Glomerular visceral epithelial cell (primary cell): ENCODE measurements around the gene GNA14.
"Not testable (repeated sequence)": the region's sequence is repeated elsewhere in the genome, so short reads cannot be mapped to it uniquely, and the experiment has no call there.

ENCODE experiments used
- DNase-seq: peaks from one replicate; pipeline ENCODE4 v3.0.0-alpha.2; 2016; ENCODE audit errors: extremely low spot score

GNA14 gene

DNA sequence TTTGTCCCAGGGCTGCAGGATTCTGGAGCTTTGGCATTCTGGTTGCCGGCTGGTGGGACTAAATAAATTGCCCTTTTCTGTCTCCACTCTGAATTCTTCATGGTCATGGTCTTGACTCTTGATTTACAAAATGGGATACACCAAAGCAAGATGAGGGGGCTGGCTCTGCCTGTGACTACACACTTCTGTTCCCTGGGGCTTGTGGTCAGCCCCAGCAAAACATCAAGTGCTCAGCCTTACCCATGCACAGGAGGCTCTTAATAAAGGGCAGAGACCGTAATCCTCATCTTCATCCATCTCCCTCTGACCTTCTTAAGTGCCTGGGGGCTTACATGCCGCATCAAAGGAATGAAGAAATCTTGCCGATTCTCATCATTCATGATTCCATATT lies 198.0 kb downstream of the GNA14 start:
- no peak for DNase-seq

DNA sequence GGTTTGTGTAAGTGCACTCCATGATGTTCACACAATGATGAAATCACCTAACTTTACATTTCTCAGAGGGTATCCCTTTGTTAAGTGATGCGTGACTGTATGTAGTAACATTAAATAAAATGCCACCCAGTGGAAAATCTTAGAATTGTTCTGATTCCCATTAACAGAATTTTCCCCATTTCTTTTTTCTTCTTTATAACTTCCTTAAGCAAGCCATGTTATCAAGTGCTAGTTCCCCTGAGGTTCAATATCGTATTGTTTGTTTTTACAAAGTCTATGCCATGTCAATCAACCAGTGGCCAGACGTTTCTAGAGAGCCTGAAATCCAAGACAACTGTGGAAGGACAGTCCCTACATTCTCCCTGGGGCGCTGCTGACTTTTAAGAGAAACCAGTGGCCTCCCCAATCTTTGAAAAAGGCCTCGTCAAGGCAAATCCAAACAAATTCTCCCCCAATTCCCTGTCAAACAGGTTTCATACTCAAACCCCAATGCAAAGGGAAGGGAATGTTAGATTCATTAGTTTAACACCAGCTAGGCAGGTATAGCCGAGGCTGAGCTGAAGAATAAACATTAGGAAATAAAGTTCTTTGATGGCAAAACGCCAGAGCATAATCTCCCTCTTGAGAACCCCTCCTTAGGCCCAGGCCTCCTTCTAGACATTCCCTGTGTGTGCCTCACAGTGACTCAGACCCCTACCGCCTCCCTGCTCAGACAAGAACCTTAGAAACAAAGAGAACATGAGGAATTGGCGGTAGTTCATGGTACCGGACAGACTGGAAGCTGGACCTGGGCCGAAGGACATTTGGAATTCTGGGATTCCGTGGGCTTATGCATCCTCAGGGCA lies 198.7 kb downstream of the GNA14 start:
- peak; percentile 55 for DNase-seq

DNA sequence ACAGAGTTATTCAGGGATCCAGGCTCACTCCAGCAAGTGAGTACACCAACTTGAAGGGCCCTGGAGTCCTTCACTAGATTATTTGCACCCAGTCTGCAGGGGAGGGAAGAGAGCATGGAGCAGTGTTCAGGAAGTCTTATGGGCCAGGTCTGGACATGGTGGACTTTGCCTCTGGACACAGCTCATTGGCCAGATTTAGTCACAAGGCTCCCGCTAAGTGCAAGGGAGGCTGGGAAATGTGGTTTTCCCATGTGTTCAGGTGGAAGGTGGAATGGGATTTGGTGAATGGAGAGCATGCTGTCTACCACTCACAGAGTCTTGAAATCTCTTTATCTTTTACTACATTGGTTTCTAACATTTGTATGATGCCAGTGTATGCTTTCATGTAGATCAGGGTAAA lies 200.5 kb downstream of the GNA14 start:
- no peak for DNase-seq

DNA sequence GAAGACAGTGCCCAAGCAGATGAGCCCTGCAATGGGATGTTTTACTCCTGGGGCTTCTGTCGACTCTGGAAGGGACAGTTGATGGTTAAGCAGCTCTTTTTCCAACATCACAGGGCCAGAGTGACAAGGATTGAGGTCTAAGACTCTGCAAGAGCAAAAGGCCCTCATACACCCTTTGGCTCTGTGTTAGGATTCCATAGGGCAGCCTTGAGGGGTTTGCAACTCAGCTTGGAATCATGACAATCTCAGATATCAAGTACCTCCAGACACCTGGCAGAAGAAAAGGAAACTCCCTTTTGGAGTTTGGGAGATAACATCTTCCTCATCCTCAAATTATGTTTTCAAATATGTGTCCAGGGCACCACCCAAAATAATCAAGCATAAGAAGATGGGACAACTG lies 205.7 kb downstream of the GNA14 start:
- DNase-seq = no peak

DNA sequence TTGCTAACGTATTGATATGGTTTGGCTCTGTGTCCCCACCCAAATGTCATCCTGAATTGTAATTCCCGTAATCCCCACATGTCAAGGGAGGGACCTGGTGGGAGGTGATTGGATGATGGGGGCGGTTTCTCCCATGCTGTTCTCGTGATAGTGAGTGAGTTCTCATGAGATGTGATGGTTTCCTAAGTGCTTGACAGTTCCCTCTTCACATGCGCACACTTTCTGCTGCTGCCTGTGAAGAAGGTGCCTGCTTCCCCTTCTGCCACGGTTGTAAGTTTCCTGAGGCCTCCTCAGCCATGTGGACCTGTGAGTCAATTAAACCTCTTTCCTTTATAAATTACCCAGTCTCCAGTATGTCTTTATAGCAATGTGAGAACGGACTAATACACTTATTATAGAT lies 207.0 kb downstream of the GNA14 start:
- not testable (repeated sequence) for DNase-seq

DNA sequence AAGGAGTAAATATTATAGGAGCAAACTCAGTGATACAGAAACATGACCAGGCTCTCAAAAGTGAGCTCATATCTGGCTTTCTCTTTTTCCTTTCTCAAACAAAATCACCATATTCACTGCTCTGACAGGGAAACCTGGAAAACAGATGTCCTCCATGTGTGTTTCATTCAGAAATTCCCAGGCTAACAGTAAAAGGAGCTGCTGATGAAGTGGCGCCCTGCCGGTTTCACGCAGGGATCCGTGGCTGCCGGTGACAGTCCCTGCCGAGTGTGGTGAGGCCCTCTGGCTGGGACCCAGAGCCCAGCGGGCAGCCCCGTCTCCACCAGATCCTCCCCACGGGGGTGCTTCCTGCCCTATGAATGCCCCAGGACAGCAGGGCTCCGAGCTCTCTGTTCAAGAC lies 208.1 kb downstream of the GNA14 start:
- no peak for DNase-seq

DNA sequence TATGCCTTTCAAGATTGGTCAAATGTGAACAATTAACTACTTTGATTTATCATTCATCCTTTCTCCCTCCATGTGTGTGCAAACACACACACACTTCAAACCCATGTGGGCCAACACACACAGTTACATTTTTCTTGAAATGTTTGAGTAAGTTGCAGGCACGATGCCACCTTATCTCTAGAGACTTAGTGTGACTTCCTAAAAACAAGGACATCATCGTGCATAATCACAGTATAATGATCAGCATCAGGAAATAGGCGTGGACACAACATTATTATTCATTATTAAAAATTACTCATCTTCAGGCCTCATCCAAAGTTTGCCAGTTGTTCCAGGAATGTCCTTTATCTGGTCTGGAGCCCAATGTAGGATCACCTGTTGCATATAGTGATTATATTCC lies 209.5 kb downstream of the GNA14 start:
- DNase-seq = no peak

DNA sequence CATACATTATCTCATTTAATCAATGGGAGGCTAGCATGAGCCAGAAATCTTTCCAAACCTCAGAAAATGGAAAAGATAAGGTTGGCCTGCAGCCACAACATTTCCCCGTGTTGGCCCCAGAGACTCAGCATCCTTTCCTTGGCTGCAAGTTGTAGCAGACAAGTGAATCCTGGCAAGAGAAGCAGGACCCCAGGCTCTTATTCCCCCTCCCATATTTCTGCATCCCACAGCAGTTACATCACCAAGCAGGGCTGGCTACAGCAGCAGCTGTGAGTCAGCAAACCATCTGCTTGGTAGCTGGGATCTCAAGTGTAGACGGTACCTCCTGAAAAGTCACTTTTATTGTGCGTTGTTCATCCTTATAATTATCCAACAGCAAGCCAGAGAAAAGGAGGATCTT lies 212.4 kb downstream of the GNA14 start:
- no peak for DNase-seq

DNA sequence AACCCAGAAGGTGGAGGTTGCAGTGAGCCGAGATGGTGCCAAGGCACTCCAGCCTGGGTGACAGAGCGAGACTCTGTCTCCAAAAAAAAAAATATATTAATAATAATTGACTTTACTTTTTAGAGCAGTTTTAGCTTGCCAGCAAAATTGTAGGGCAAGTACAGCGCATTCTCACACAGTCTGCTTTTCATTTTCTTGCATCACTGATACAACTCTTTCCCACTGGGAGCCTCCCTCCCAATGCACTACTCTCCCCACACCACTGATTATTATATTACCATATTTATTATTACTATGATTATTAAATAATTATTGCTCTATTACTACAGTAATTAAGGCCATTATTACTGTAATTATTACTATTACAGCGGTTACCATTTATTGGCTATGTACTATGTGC lies 212.8 kb downstream of the GNA14 start:
- DNase-seq = no peak

DNA sequence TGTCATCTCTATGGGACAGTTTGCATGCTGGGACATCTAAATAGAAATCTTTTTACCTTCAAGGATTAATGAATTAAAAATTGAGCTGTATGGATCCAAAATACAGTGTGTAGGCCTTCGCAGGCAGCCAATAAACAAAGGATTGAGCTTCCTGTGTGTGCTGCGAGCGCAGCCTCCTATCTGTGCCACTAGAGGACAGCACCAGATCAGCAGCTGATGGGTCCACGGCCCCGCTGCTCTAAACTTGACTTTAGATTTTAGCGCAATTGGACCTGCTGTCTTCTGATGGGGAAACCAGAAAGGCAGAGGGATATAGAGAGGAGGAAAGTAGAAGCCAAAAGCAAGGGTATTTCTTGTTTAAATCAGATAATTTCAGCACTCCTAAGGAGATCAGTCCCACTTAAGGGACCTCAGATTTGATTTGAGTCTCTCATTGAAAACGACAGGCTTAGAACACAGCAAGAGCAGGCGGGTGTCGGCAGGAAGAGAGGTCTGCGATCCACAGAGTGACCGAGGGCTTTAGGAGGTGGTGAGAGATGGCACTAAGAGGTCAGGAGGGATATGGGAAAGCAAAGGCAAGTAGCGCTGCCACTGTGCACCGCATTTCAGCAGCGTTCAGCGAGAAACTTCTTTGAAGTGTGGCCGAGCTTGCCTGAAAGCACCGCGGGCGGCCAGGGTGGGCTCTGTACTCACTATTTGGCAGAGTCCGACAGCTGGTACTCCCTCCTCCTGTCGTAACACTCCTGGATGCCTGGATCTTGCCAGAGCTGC lies 214.3 kb downstream of the GNA14 start:
- peak; percentile 63 for DNase-seq

DNA sequence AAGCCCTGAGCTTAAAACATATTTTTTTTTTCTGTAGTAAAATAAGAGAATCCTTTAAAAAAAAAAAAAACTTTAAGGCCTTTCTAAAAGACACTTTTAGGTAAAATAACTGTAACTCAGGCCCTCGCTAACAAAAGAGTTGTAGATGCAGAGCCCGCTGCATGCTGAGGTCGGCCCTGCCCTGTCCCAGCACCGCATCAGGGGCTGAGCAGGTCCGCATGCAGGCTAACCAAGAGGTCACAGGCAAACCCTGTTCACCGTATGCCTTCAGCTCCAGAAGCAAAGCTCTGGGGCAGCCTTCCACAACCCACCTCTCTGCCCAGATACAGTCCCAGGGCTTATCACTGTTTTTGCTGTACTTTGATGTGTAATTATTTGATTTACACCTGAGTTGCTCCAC lies 216.1 kb downstream of the GNA14 start:
- DNase-seq = no peak

DNA sequence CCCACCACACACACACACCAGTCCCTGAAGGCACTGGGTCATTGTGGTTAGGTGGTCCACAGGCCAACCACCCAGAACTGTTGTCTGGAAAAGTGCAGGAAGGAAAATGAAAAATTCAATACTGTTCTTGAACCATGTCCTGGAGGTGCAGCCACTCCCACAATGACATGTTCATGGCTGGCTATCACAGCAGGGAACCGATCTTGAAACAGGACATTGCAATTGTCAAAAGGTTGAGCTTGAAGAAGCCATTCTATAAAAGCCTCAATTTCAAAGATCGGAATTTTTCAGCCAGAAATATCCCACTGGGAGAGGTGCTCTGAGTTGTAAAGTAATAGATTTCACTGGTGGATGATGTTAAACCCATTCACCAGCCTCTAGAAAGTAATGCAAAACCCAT lies 218.2 kb downstream of the GNA14 start:
- no peak for DNase-seq

DNA sequence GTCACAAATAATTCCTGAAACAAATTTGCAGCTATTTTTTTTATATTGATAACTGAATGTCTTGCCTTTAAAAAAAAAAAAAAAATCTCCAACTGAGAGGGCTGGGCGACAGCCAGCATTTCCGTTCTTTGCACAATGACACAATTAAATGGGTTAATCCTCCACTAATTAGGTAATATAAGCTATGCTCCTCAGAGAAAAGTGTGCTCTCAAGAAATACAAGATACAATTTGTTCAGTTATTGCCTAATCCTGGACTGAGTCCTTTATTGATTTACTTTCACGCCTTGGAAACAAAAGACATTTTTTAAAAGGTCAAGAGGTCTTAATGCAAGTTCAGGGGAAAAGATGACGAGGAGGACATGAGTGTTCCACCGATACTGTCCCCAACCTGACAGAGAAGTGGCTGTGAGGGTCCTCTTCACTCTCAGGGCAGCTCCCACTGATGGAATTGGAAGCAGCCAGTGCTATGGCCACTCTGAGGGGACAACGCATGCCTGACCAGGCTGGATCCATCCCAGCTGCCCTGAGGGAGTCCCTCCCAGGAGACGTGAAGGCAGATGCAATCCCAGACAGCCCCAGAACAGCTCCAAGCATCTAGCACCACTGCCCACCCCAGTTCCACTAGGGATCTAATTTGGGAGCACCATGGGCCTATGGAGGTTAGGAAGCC lies 220.7 kb downstream of the GNA14 start:
- no peak for DNase-seq

DNA sequence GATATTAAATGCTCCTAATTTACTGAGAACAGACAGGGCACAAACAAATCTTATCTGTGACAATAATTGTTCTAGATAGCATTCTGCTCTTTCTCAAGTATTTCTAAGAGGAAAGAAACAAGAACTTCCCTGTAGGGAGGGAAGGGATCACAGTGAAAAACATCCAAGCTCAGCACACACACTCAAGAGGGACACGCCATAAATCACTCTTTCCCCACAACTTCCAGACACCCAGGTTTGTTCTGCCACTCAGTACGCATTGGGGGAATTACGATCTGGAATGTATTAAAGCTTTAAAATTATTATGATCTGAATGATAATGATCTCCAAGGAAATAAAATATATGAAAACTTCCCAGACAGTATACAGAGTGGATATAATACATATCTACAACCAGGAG lies 221.4 kb downstream of the GNA14 start:
- DNase-seq = no peak

DNA sequence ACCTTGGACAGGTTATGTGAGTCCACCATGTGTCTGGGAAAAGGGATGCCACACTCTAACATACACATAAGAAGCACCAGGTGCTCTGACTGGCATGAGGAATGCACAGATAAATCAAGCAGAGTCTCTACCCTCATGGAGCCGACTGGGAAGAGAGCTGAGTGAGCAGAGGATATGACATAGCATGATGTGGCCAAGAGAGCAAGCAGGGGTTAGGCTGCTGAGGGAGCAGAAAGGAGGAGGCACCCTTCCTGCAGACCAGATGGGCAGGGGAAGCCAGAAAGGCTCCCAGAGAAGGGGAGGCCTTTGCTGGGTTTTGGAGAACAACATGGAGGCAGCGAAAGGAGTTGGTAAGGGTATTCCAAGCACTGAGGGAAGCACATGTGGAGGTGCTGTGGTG lies 223.1 kb downstream of the GNA14 start:
- DNase-seq = no peak

DNA sequence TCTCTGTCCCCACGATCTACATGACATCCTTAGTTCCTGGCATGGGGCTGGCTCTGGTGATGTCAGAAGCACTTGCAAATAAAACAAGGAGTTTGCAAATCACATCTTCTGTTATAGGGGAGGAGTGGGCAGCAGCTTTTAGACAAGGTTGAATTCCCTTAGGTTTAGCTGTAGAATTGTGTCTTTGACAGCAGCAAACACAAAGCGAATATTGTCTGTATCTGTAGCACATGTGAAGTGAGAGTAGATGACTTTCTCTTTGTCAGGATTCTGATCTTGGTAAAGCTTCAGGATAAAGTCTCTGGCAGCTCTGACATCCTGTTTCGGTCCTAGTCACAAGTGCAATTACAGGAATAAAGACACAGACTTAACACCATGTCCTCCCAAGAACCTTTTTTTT lies 224.3 kb downstream of the GNA14 start:
- no peak for DNase-seq

DNA sequence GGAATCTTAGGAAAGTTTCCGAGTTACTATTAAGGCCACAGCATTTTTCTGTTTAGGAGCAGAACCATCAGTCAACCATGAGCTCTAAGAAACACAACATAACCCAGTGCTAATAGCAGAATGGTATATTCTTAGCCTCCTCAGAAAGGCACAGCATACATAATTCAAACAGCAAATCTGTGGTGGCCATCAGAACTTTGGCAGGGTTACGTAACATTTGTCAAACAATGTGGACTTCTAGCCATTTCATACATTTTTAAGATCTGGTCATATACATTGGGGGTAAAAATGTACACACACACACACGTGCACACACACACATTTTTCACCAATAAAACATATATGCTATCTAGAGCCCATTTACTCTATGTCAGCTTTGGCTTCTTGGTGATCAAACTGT lies 225.2 kb downstream of the GNA14 start:
- no peak for DNase-seq

DNA sequence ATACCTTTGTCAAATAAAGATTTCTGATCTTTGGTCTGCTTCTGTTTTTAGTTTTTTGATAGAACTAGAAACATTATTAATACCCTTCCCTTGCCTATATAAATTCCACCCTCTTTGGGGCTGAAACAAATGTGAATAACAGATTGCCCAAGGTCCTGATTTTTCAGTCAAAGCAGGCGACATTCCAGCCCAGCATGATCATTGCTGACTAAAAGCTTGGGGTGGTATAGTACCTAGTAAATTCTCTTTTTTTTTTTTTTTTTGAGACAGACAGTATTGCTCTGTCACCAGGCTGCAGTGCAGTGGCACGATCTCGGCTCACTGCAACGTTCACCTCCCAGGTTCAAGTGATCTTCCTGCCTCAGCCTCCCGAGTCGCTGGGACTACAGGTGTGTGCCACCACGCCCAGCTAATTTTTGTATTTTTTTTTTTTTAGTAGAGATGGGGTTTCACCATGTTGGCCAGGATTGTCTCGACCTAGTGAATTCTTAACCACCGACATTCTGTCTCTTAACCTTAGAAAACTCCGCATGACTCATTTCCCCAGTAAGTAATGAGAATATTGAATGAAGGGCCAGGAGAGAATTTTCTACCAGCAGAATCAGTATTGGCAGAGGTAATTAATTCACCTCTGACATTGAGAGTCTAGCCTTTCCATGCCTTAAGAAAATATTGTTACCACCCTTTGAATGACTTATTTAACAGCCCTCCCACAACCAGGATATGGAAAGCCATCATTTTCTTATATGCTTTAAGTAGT lies 226.4 kb downstream of the GNA14 start:
- peak; percentile 27 for DNase-seq

DNA sequence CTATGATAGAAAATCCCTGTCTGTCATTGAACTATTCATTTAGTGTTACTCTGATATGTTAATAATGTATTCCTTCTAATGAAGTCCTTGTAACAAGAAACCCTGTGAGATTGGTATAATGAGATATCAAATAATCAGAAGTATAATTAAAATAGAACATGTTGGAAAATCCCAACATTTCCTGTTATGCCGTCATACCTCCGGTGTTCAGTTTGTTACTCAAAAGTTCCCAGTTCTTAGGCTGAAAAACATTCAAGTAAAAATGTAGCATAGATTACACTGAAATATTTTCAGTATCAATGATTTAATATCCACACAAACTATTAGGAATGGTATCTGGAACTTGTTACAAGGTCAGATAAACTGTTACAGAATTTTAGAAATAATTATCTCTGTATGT lies 227.5 kb downstream of the GNA14 start:
- DNase-seq = no peak

DNA sequence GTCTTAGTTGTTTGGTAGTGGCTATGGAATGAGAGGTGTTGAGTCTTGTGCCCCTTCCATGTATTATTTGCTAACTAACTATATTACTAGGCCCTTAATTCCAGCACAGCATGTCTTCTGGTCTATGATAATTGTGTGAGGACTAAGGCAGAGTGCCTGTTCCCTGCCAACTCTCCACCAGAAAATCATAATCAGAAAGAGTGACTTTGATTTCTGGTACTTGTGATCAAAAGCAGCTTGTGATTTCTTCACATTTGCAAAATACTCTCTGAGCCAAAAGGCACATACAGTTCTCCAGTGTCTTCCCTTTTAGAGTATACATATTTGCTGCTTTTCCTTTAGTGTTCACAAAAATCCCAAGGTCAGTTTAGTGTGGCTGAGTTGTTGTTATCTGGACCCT lies 229.9 kb downstream of the GNA14 start:
- DNase-seq = no peak

DNA sequence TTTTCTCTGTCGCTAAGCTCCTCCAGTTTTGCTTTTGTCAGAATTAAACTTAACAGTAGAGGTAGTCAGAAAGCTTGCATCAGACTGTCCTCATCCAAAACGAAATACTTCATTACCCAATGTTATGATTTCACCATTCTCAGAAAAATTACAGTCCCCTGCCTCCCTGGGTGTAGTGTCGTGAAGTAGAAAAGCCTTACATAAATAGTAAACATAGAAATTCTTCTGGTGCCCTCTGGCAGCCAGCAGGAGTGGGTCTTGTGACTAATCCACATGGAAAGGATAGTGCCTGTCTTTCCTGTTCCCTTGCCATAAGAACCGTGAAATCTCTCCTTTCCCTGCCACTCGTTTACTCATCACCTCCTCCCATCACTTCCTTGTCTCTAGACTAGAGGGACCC lies 230.6 kb downstream of the GNA14 start:
- DNase-seq = no peak

DNA sequence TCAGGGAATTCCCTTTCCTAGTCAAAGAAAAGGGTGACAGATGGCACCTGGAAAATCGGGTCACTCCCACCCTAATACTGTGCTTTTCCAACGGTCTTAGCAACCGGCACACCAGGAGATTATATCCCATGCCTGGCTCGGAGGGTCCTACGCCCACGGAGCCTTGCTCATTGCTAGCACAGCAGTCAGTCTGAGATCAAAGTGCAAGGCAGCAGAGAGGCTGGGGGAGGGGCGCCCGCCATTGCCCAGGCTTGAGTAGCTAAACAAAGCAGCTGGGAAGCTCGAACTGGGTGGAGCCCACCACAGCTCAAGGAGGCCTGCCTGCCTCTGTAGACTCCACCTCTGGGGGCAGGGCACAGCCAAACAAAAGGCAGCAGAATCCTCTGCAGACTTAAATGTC lies 239.6 kb downstream of the GNA14 start:
- DNase-seq = not testable (repeated sequence)
